Epithelial cell of esophagus (primary cell): Measurements from ENCODE around the gene MRPL11.
"Not testable (repeated sequence)": the region's sequence is repeated elsewhere in the genome, so short reads cannot be mapped to it uniquely, and the experiment has no call there.

Experiments
- DNase-seq: peaks from one replicate; pipeline ENCODE4 v3.0.0; 2010; ENCODE audit warnings: low read depth
- H3K4me3 ChIP-seq: 2 replicates; pipeline ENCODE4 v1.5.1; 2011; ENCODE audit warnings: mild to moderate bottlenecking, low read length, control low read depth
- TF ChIP-seq, protein P1 (sequence below): IDR thresholded peaks from 2 replicates; pipeline ENCODE4 v1.5.1; 2011; ENCODE audit warnings: low read depth, mild to moderate bottlenecking, low read length, control low read depth, inconsistent platforms; ENCODE audit not compliant: insufficient read depth; ENCODE audit errors: missing control alignments

MRPL11 gene

DNA sequence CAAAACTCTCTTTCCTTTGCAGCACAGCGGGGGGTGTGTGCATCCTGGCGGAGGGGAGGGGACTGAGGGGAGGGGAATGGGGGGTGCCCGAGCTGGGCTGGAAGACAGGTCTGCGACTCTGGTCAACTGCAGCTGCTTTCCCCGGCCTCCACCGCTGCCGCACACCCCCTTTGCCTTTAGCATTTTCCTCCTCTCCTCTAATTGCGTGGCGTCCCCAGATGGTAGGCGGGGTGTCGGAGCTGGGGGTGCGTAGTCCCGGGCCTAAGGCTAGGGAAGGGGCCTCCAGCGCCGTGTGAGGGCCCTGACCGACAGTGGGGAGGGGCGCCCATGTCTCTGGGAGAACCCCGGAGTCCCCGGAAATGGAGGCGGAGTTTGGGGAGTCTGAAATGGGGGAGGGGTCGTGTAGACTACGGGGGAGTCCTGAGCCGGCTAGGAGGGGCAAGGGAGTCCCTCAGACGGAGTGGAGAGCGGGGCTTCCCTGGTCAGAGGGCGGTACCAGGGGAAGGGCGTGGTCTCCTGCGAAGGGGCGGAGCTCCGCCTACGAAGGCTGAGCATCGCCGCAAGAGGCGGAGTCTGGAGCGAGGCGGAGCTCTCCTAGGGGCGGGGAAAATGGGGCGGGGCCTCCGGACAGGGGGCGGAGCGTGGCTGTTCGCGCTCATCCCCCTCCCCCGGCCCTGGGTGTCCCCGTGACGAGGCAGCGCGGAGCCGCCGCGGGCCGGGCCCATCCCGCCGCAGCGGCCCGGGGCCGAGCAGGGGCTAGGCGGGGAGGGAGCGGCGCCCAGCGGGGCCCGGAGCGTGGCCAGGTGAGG lies 27.8 kb upstream of the MRPL11 start, which contains the start of gene PELI3:
PELI3 (plus strand) TSS at position 681 of the 809 bp plus-strand sequence. CDS start 1,224 bp downstream, outside the sequence.
- peak within 1 kb of the TSS; percentile 66 for H3K4me3 ChIP-seq
- TF ChIP-seq, protein P1, sequence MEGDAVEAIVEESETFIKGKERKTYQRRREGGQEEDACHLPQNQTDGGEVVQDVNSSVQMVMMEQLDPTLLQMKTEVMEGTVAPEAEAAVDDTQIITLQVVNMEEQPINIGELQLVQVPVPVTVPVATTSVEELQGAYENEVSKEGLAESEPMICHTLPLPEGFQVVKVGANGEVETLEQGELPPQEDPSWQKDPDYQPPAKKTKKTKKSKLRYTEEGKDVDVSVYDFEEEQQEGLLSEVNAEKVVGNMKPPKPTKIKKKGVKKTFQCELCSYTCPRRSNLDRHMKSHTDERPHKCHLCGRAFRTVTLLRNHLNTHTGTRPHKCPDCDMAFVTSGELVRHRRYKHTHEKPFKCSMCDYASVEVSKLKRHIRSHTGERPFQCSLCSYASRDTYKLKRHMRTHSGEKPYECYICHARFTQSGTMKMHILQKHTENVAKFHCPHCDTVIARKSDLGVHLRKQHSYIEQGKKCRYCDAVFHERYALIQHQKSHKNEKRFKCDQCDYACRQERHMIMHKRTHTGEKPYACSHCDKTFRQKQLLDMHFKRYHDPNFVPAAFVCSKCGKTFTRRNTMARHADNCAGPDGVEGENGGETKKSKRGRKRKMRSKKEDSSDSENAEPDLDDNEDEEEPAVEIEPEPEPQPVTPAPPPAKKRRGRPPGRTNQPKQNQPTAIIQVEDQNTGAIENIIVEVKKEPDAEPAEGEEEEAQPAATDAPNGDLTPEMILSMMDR, result no peak
- DNase-seq, result peak; percentile 93

DNA sequence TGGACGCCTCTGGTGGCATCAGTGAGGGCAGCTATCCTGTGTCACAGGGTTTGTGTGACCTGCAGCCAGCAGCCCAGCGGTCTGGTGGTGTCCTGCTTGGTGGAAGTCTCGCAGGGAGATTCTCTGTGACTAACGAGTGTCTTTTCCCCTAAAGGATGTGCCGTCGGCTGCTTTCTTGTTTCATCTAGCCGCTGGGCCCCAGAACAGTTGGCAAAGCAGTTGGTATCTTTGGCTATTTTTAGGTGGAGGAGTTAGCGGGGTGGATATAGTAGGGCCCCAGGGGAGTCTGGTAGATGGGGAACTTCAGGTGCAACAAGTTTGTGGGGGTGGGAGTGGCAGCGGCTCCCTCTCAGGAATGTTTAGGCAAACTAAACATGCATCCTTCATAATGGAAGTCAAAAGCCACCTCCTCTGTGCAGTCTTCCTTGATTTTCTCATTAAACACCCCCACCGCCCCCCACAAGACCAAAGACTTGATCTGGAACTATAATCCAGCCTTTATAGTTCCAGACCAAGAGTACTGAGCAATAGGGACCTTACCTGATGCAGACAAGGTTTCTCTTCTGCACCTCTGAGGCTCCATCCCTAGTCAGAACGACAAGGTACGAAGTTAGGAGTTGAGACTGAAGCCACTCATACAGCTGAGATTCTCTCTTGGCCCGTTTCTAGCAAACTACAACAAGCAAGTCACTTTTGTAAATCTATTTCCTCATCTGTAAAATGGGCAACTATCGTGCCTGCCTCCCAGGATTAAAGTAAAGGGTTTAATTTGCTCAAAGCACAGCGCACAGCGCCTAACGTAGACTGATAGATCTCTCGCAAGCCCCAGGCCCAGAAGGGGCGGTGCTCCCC lies 27.0 kb upstream of the MRPL11 start:
- TF ChIP-seq, protein P1, result no peak
- no peak for DNase-seq
- peak overlapping the region; percentile 66 for H3K4me3 ChIP-seq

DNA sequence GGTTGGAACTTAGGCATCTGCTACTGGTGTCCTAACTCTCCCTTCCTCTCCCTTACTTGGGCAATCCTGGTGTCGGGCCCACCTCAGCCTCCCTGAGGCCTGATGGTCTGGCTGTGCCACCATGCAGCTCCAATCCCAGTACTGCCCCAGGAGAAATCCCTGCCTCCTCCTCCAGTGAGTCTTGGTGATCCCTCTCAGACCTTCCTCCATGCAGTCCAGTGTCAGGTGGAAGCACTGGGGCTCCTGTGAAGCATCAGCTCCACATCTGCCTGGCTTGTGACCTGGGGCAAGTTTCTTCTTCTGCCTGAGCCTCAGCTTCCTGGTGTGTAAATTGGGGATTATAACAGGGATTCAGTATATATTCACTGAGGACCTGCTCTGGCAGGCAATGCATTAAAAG lies 26.3 kb upstream of the MRPL11 start:
- DNase-seq, result no peak
- TF ChIP-seq, protein P1, result no peak
- H3K4me3 ChIP-seq, result no peak overlapping the region

DNA sequence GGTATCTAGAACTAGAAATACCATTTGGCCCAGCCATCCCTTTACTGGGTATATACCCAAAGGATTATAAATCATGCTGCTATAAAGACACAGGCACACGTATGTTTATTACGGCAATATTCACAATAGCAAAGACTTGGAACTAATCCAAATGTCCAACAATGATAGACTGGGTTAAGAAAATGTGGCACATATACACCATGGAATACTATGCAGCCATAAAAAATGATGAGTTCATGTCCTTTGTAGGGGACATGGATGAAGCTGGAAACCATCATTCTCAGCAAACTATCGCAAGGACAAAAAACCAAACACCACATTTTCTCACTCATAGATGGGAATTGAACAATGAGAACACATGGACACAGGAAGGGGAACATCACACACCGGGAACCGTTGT lies 25.5 kb upstream of the MRPL11 start:
- not testable (repeated sequence) for H3K4me3 ChIP-seq

DNA sequence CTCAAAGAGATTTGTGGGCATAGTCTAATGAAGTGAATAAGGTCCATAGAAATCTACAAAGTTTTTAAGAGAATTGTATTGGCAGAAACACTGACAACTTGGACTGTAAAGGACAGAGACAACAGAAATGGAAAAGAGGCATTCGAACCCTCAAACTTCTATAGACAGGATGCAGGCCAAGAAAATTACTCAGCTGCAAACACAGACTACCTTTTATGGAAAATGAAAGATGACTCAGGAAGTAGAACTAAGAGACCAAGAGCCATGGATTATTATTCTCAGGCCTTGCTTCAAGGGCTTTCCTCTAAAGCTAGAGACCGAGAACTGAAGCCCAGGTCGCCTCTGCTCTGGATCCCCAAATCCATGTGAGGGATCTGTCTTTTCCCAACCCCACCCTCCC lies 24.3 kb upstream of the MRPL11 start:
- H3K4me3 ChIP-seq, result no peak overlapping the region
- DNase-seq, result no peak
- TF ChIP-seq, protein P1, result no peak

More for the DNA sequence above, 25.5 kb upstream of the MRPL11 start:
- DNase-seq, result not testable (repeated sequence)

DNA sequence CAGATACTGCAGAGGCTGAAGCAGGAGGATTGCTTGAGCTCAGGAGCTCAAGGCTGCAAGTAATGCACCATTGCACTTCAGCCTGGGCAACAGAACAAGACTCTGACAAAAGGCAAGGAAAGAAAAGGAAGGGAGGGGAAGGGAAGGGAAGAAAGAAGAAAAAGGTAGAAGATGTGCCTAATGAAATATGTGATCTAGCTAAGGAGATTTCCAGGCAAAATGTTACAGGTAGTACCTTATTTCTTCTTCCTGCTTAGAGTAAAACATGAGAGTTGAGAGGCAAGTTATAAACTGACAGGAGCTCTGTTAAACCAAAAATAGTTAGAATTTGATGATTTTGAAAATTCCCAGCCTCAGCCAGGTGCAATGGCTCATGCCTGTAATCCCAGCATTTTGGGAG lies 23.4 kb upstream of the MRPL11 start:
- TF ChIP-seq, protein P1, result no peak
- no peak overlapping the region for H3K4me3 ChIP-seq
- no peak for DNase-seq

DNA sequence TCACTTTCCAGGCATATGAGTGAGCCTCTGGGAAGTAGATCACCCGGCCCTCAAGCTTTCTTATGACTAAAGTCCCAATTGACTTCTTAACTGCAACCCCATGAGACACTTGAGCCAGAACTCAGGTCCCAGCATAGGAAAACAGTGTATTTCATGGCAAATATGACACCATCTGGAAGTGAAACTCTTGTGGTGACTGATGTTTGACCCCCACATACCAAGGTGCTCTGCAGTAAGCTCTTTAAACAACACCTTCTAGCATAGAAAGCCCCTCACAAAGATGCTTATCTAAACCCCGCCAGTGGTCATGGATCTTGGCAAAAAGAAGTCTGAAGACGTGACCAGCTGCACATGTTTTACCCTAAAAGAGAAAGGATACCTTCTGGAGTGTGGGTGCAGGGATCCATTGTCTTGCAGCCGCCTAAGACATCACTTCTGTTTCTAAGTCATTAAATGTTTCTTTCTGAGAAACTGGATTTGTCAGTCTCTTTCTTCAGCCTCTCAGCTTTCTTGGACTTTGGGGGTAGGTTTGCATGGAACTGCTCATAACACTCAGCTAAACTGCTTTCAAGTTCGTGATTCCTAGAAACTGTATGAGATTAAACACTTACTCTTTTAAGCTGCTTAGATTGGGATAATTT lies 20.6 kb upstream of the MRPL11 start:
- DNase-seq, result no peak
- no peak overlapping the region for H3K4me3 ChIP-seq
- TF ChIP-seq, protein P1, result no peak
